MM.1S (cell line): ENCODE measurements around the gene STAT3.

Experiments used
- DNase-seq: peaks from one replicate; pipeline ENCODE4 v3.0.0-alpha.2; 2015
- H2AFZ ChIP-seq: fragments of 300-600 bp; sonication (generic); 2 replicates; pipeline ENCODE4 v1.6.0; 2016; ENCODE audit warnings: antibody characterized with exemption, low read length
- H3F3A ChIP-seq: fragments of 300-600 bp; sonication (generic); 2 replicates; pipeline ENCODE4 v1.6.1; 2016; ENCODE audit warnings: mild to moderate bottlenecking, antibody characterized with exemption, low read length, moderate library complexity, mixed read lengths; ENCODE audit not compliant: insufficient read depth
- H3K27ac ChIP-seq: fragments of 300-600 bp; sonication (generic); 2 replicates; pipeline ENCODE4 v1.5.1; 2016; ENCODE audit warnings: mild to moderate bottlenecking, low read length
- H3K27me3 ChIP-seq: fragments of 300-600 bp; sonication (generic); replicated peaks from 2 replicates; pipeline ENCODE4 v1.6.0; 2016; ENCODE audit warnings: low read length; ENCODE audit not compliant: insufficient read depth
- H3K36me3 ChIP-seq: fragments of 300-600 bp; sonication (generic); replicated peaks from 2 replicates; pipeline ENCODE4 v1.6.1; 2016; ENCODE audit warnings: mild to moderate bottlenecking, low read length, mixed read lengths; ENCODE audit not compliant: insufficient read depth
- H3K4me1 ChIP-seq: fragments of 300-600 bp; sonication (generic); 2 replicates; pipeline ENCODE4 v1.6.1; 2016; ENCODE audit warnings: low read length, mixed read lengths
- H3K4me2 ChIP-seq: fragments of 300-600 bp; sonication (generic); 2 replicates; pipeline ENCODE4 v1.6.0; 2016; ENCODE audit warnings: low read depth, low read length
- H3K4me3 ChIP-seq: fragments of 300-600 bp; sonication (generic); 2 replicates; pipeline ENCODE4 v1.5.1; 2016; ENCODE audit warnings: low read length, mixed read lengths
- H3K79me2 ChIP-seq: fragments of 300-600 bp; sonication (generic); 2 replicates; pipeline ENCODE4 v1.6.1; 2016; ENCODE audit warnings: mixed run types, low read length, mixed read lengths
- H3K9ac ChIP-seq: fragments of 300-600 bp; sonication (generic); 2 replicates; pipeline ENCODE4 v1.6.1; 2016; ENCODE audit warnings: low read length, mixed read lengths
- H3K9me2 ChIP-seq: fragments of 300-600 bp; sonication (generic); replicated peaks from 2 replicates; pipeline ENCODE4 v1.6.1; 2016; ENCODE audit warnings: mild to moderate bottlenecking, low read length, mixed read lengths; ENCODE audit not compliant: insufficient read depth
- H3K9me3 ChIP-seq: fragments of 300-600 bp; sonication (generic); replicated peaks from 2 replicates; pipeline ENCODE4 v1.6.1; 2016; ENCODE audit warnings: mild to moderate bottlenecking, low read length, mixed read lengths; ENCODE audit not compliant: insufficient read depth
- H4K20me1 ChIP-seq: fragments of 300-600 bp; sonication (generic); 2 replicates; pipeline ENCODE4 v1.6.1; 2016; ENCODE audit warnings: mild to moderate bottlenecking, low read length, moderate library complexity, mixed read lengths; ENCODE audit not compliant: insufficient read depth
- EZH2 ChIP-seq: fragments of 300-600 bp; sonication (generic); optimal IDR thresholded peaks from 2 replicates; pipeline ENCODE3; 2017; ENCODE audit warnings: low read depth, mild to moderate bottlenecking, antibody characterized with exemption, low read length, mixed read lengths
- EZH2phosphoT487 ChIP-seq: fragments of 300-600 bp; sonication (generic); IDR thresholded peaks from 2 replicates; pipeline ENCODE4 v1.6.1; 2018; ENCODE audit warnings: antibody characterized with exemption, low read length
- TF ChIP-seq, protein P1 (sequence below): fragments of 300-600 bp; sonication (generic); IDR thresholded peaks from 2 replicates; pipeline ENCODE4 v1.5.1; 2016; ENCODE audit warnings: antibody characterized with exemption, low read length, mixed read lengths

Gene STAT3

DNA sequence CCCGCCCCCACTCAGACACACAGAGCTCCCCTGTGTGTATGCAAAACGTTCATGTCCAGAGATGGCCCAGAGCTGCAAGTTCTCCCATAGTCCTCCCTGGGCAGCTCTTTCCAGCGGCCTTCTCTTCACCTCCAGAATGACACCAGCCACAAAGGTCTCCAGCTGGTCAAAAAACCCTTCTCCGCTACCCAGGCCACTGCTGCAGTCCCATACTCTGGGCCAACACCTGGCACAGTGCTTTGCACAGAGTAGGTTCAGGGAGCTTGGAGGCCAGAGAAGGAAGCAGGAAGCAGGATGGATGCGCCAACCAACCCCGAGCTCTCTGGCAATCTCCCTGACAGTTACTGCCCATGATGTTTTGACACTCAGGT, 110.9 kb downstream of the STAT3 start:
- Histone ChIP-seq H3K9ac (no peak overlapping the region), H3K9me2 (no peaks in the 10 kb centered on the region), H3K4me2 (no peak overlapping the region), H3K36me3 (no peaks in the 10 kb centered on the region), H3K27me3 (no peaks in the 10 kb centered on the region), H3K27ac (no peak overlapping the region), H2AFZ (no peak overlapping the region; the same call in 1 of the 2 replicates), H4K20me1 (no peaks in the 10 kb centered on the region), H3K4me3 (no peak overlapping the region), H3F3A (no peaks in the 10 kb centered on the region), H3K9me3 (no peaks in the 10 kb centered on the region), H3K79me2 (peaks cover 25% of the 10 kb centered on the region), H3K4me1 (no peaks in the 10 kb centered on the region)
- no peak for DNase-seq
- TF ChIP-seq EZH2phosphoT487: no peak
- no peak for TF ChIP-seq EZH2
- TF ChIP-seq, protein P1, sequence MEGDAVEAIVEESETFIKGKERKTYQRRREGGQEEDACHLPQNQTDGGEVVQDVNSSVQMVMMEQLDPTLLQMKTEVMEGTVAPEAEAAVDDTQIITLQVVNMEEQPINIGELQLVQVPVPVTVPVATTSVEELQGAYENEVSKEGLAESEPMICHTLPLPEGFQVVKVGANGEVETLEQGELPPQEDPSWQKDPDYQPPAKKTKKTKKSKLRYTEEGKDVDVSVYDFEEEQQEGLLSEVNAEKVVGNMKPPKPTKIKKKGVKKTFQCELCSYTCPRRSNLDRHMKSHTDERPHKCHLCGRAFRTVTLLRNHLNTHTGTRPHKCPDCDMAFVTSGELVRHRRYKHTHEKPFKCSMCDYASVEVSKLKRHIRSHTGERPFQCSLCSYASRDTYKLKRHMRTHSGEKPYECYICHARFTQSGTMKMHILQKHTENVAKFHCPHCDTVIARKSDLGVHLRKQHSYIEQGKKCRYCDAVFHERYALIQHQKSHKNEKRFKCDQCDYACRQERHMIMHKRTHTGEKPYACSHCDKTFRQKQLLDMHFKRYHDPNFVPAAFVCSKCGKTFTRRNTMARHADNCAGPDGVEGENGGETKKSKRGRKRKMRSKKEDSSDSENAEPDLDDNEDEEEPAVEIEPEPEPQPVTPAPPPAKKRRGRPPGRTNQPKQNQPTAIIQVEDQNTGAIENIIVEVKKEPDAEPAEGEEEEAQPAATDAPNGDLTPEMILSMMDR: no peak

DNA sequence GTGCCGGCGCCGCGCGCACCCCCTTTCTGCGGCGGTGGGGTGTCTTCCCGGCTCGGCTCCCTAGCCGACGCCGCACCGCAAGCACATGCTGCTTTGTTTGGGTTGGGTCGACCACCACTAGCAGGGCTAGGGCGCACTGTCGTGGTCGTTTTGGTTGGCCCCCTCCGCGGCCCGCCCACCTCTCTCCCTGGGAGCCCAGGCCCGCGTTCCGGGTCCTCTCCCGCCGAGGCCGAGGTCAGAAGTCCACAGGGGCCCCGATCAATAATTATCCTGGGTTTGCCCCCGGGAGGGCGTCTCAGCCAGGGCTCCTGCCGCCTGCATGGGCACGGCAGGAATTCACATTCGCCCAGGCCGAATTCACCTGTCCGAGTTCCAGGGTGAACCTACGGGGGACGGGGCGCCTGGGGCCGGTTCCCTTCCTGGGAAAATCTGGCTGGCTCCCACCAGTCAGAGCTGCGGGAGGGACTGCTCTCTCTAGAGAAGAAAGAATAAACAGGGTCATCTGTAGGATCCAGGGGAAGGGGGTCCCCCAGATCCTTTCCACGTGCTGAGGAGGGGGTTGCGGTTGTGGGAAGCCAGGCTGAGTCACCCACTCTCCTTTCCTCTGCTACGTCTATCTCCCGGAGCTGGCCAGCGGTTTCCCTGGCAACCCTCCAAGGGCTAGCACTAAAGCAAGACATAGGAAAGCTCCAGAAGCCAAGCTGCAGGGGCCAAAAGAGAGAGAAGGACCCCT, 111.5 kb downstream of the STAT3 start:
- Histone ChIP-seq H3K27ac (no peak overlapping the region), H3K36me3 (no peaks in the 10 kb centered on the region), H3K4me3 (peak overlapping the region; percentile 85), H3K4me1 (no peaks in the 10 kb centered on the region), H3K9me3 (no peaks in the 10 kb centered on the region), H3K9ac (peak overlapping the region; percentile 78), H3K9me2 (no peaks in the 10 kb centered on the region), H3K4me2 (peak overlapping the region; percentile 96), H3K27me3 (no peaks in the 10 kb centered on the region), H2AFZ (peak overlapping the region; percentile 99), H4K20me1 (no peaks in the 10 kb centered on the region), H3F3A (no peaks in the 10 kb centered on the region), H3K79me2 (peaks cover 27% of the 10 kb centered on the region)
- no peak for DNase-seq
- TF ChIP-seq EZH2phosphoT487: no peak
- TF ChIP-seq, protein P1: no peak
- no peak for TF ChIP-seq EZH2

- peak; percentile 74 for DNase-seq
- H2AFZ ChIP-seq: peak within 1 kb of the TSS; percentile 99
- H3K4me1 ChIP-seq: no peaks in the 10 kb centered on the region
- TF ChIP-seq, protein P1: no peak
- no peak for TF ChIP-seq EZH2
- no peak for TF ChIP-seq EZH2phosphoT487
- no peaks in the 10 kb centered on the region for H3K36me3 ChIP-seq
- peaks cover 27% of the 10 kb centered on the region for H3K79me2 ChIP-seq
- H3K27ac ChIP-seq: no peak within 1 kb of the TSS
- no peaks in the 10 kb centered on the region for H4K20me1 ChIP-seq
- H3K9me3 ChIP-seq: no peaks in the 10 kb centered on the region
- H3K9me2 ChIP-seq: no peaks in the 10 kb centered on the region
- H3K4me2 ChIP-seq: peak within 1 kb of the TSS; percentile 96
- H3K4me3 ChIP-seq: peak within 1 kb of the TSS; percentile 87
- H3K27me3 ChIP-seq: no peaks in the 10 kb centered on the region
- no peaks in the 10 kb centered on the region for H3F3A ChIP-seq
- H3K9ac ChIP-seq: peak within 1 kb of the TSS; percentile 78
Observed at GRCh38 chr17:42276359-42276608, 112.0 kb downstream of the STAT3 start, which contains the start of gene STAT5B. TSS of gene STAT5B (minus strand) at chr17:42276391. CDS start at chr17:42232127, 44,264 bp downstream.
